Measurements from ENCODE around the gene MYPOP. TPM values are rescaled to one million over a fixed set of nuclear protein-coding genes. Genes with fewer than 3 reads are reported as not detected.

MYPOP gene
- total and polyA plus RNA-seq, 2 of the 13 experiments (the other 11 are each of a cell fraction or from before 2014, with no cell fraction given): 2.3 to 2.7 TPM

- ChIA-PET POLR2A (interaction anchor here (10.3 kb wide), 1 partner anchor 15 kb away, joined by 388 read pairs; the partner anchor contains the start of genes FOXA3 and SYMPK), CTCF (ENCODE audit: low intra/inter-chr PET ratio, low total read pairs) (interaction anchor here (1.2 to 5.3 kb wide), 7 partner anchors 10 to 133 kb away, joined by 4 to 263 read pairs (median 5); partner anchors contain the start of genes FOXA3, MYPOP and SYMPK)
- Histone ChIP-seq H4K20me1 (ENCODE audit: insufficient read depth, low read length) (no peaks in the 10 kb centered on the region), H3K27ac (ENCODE audit: extremely low read length, insufficient read depth, low read length) (no peak overlapping the region), H3K4me1 (ENCODE audit: insufficient read depth, low read length) (peaks cover 59% of the 10 kb centered on the region), H3K27me3 (ENCODE audit: control insufficient read depth in 1 of 2, insufficient read depth in 2 of 2, low read length in 2 of 2) (no peaks in the 10 kb centered on the region), H2AFZ (ENCODE audit: low read length) (no peak overlapping the region), H3K79me2 (ENCODE audit: insufficient read depth, low read length) (peaks cover 15% of the 10 kb centered on the region), H3K9ac (ENCODE audit: insufficient read depth, low read depth, low read length) (peak overlapping the region; percentile 46; the same call in 1 of the 2 replicates), H3K9me3 (ENCODE audit: low read length) (no peaks in the 10 kb centered on the region), H3K4me2 (ENCODE audit: low read depth, low read length) (peak overlapping the region; percentile 84), H3K4me3 (replicated peaks in 1 of 3; ENCODE audit: insufficient read depth in 1 of 3, low read depth in 2 of 3, low read length in 3 of 3) (peak overlapping the region in 2 of 3 experiments; percentile 24 to 40; a peak in 2 of 6 replicates), H3K36me3 (replicated peaks in 1 of 2; ENCODE audit: control insufficient read depth in 1 of 2, insufficient read depth in 2 of 2, low read length in 2 of 2) (no peaks in the 10 kb centered on the region)
- no peak for DNase-seq (ENCODE audit: low spot score)
- WGBS (ENCODE audit: low lambda C conversion rate): 19% methylated on average over 5 of the region's 5 CpGs
- intact Hi-C loops (cut with micrococcal nuclease; ENCODE audit: unreplicated experiment) (loop anchor here (1.0 kb wide), 2 partner anchors 20 to 66 kb away; partner anchors contain the start of gene SYMPK), in situ Hi-C loops (cut with HindIII; ENCODE audit: extremely low pct_ligation_motif_present, low pct_unique_long_range_greater_than_20kb) (no loop called here)
- BruUV-seq (replicated peaks): no TSS peak
- FAIRE-seq: no peak
- ATAC-seq: no peak
- TF ChIP-seq PCBP1 (IDR thresholded peaks at IDR 0.05; ENCODE audit: borderline replicate concordance, low read depth, low read length): no peak
- TF ChIP-seq, protein P1, sequence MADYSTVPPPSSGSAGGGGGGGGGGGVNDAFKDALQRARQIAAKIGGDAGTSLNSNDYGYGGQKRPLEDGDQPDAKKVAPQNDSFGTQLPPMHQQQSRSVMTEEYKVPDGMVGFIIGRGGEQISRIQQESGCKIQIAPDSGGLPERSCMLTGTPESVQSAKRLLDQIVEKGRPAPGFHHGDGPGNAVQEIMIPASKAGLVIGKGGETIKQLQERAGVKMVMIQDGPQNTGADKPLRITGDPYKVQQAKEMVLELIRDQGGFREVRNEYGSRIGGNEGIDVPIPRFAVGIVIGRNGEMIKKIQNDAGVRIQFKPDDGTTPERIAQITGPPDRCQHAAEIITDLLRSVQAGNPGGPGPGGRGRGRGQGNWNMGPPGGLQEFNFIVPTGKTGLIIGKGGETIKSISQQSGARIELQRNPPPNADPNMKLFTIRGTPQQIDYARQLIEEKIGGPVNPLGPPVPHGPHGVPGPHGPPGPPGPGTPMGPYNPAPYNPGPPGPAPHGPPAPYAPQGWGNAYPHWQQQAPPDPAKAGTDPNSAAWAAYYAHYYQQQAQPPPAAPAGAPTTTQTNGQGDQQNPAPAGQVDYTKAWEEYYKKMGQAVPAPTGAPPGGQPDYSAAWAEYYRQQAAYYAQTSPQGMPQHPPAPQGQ (CRISPR knock-in tag; IDR thresholded peaks at IDR 0.05; ENCODE audit: borderline replicate concordance): no peak
- no peak for TF ChIP-seq AGO2 (optimal IDR thresholded peaks at IDR 0.05; ENCODE audit: low read depth, low read length)
- TF ChIP-seq ZBTB37 (CRISPR knock-in tag; IDR thresholded peaks at IDR 0.05): no peak
- TF ChIP-seq ZSCAN9 (CRISPR knock-in tag; IDR thresholded peaks at IDR 0.05; ENCODE audit: borderline replicate concordance): no peak
- TF ChIP-seq GLMP (CRISPR knock-in tag; IDR thresholded peaks at IDR 0.05; ENCODE audit: borderline replicate concordance): no peak
- no peak for TF ChIP-seq ZNF446 (CRISPR knock-in tag; IDR thresholded peaks at IDR 0.05)
- no peak for TF ChIP-seq CENPX (CRISPR knock-in tag; IDR thresholded peaks at IDR 0.05)
- 0 out of 2 replicates have a peak, but pooled peaks have one; percentile 7 for TF ChIP-seq BRF2 (CRISPR knock-in tag; IDR thresholded peaks at IDR 0.05)
- 0 out of 2 replicates have a peak, but pooled peaks have one; percentile 6 for TF ChIP-seq ZNF512B (CRISPR knock-in tag; IDR thresholded peaks at IDR 0.05; ENCODE audit: borderline replicate concordance)
- no peak for TF ChIP-seq ZNF614 (CRISPR knock-in tag; IDR thresholded peaks at IDR 0.05; ENCODE audit: borderline replicate concordance)
- TF ChIP-seq, protein P2, sequence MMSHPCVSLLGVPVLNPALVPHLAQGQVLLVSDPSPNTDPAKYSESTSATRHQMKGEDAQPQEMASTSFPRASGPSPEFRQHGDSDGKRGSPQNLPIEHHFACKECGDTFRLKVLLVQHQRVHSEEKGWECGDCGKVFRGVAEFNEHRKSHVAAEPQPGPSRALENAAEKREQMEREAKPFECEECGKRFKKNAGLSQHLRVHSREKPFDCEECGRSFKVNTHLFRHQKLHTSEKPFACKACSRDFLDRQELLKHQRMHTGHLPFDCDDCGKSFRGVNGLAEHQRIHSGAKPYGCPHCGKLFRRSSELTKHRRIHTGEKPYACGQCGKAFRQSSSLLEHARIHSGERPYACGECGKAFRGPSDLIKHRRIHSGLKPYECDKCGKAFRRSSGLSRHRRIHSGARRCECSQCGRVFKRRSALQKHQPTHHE (CRISPR knock-in tag; IDR thresholded peaks at IDR 0.05; ENCODE audit: borderline replicate concordance): no peak
- no peak for TF ChIP-seq ZNF432 (CRISPR knock-in tag; IDR thresholded peaks at IDR 0.05; ENCODE audit: borderline replicate concordance)
Measured at GRCh38 chr19:45883586-45883880, 18.9 kb downstream of the MYPOP start.
